Trophoblast cell (in vitro differentiated cells and primary cell): ENCODE data around the gene CCDC148.

Experiments
- DNase-seq, 2 donors: peaks; one replicate each; pipeline ENCODE4 v3.0.0-alpha.2; 2016
- H2AFZ ChIP-seq: 2 replicates; pipeline ENCODE4 v1.6.1; 2013; ENCODE audit warnings: low read length, moderate library complexity, mild to moderate bottlenecking; ENCODE audit not compliant: insufficient read depth, poor library complexity
- H2AK5ac ChIP-seq: 2 replicates; pipeline ENCODE4 v1.6.1; 2013; ENCODE audit warnings: mild to moderate bottlenecking, low read length
- H2BK120ac ChIP-seq: 2 replicates; pipeline ENCODE4 v1.6.1; 2013; ENCODE audit warnings: low read length, mild to moderate bottlenecking, moderate library complexity; ENCODE audit not compliant: insufficient read depth, poor library complexity
- H2BK12ac ChIP-seq: 2 replicates; pipeline ENCODE4 v1.6.1; 2013; ENCODE audit warnings: mild to moderate bottlenecking, low read length, moderate library complexity
- H2BK5ac ChIP-seq: 2 replicates; pipeline ENCODE4 v1.6.1; 2013; ENCODE audit warnings: low read length, low read depth, moderate library complexity, mild to moderate bottlenecking; ENCODE audit not compliant: poor library complexity
- H3K14ac ChIP-seq: 2 replicates; pipeline ENCODE4 v1.6.1; 2013; ENCODE audit warnings: mild to moderate bottlenecking, low read length
- H3K18ac ChIP-seq: 2 replicates; pipeline ENCODE4 v1.6.1; 2013; ENCODE audit warnings: mild to moderate bottlenecking, low read length
- H3K23ac ChIP-seq: 2 replicates; pipeline ENCODE4 v1.6.1; 2013; ENCODE audit warnings: low read length
- H3K27ac ChIP-seq: 2 replicates; pipeline ENCODE4 v1.5.1; 2013; ENCODE audit warnings: low read depth, mild to moderate bottlenecking, inconsistent platforms, low read length, moderate library complexity
- H3K27me3 ChIP-seq: 2 replicates; pipeline ENCODE4 v1.6.1; 2013; ENCODE audit warnings: inconsistent platforms, mild to moderate bottlenecking, low read length, moderate library complexity; ENCODE audit not compliant: insufficient read depth
- H3K36me3 ChIP-seq, 2 experiments: 1 replicate in 1 of 2; 2 replicates in 1 of 2; pipeline ENCODE4 v1.6.1; 2013; ENCODE audit warnings: low read length in 2 of 2, mild to moderate bottlenecking in 2 of 2, moderate library complexity in 1 of 2; ENCODE audit not compliant: insufficient read depth in 2 of 2, control insufficient read depth in 1 of 2
- H3K4ac ChIP-seq: 2 replicates; pipeline ENCODE4 v1.6.1; 2013; ENCODE audit warnings: low read depth, mild to moderate bottlenecking, low read length, moderate library complexity
- H3K4me1 ChIP-seq, 2 experiments: 1 replicate in 1 of 2; 2 replicates in 1 of 2; pipeline ENCODE4 v1.6.1; 2013; ENCODE audit warnings: low read length in 2 of 2, mild to moderate bottlenecking in 2 of 2, moderate library complexity in 1 of 2; ENCODE audit not compliant: insufficient read depth in 2 of 2, control insufficient read depth in 1 of 2
- H3K4me2 ChIP-seq: 2 replicates; pipeline ENCODE4 v1.6.1; 2013; ENCODE audit warnings: inconsistent platforms, mild to moderate bottlenecking, low read length, moderate library complexity
- H3K4me3 ChIP-seq: 2 replicates; pipeline ENCODE4 v1.5.1; 2013; ENCODE audit warnings: mild to moderate bottlenecking, low read depth, low read length, inconsistent platforms
- H3K79me1 ChIP-seq: one replicate; pipeline ENCODE4 v1.6.1; 2013; ENCODE audit warnings: low read length
- H3K79me2 ChIP-seq: 2 replicates; pipeline ENCODE4 v1.6.1; 2013; ENCODE audit warnings: low read length, mild to moderate bottlenecking; ENCODE audit not compliant: control insufficient read depth, insufficient read depth, poor library complexity
- H3K9ac ChIP-seq: 2 replicates; pipeline ENCODE4 v1.6.1; 2013; ENCODE audit warnings: mild to moderate bottlenecking, low read length
- H3K9me3 ChIP-seq: 2 replicates; pipeline ENCODE4 v1.6.1; 2013; ENCODE audit warnings: low read depth, mild to moderate bottlenecking, control low read depth, inconsistent platforms, low read length; ENCODE audit not compliant: insufficient read depth
- H4K12ac ChIP-seq: 2 replicates; pipeline ENCODE4 v1.6.1; 2013; ENCODE audit warnings: low read depth, mild to moderate bottlenecking, low read length, moderate library complexity
- H4K8ac ChIP-seq: 2 replicates; pipeline ENCODE4 v1.6.1; 2013; ENCODE audit warnings: low read depth, mild to moderate bottlenecking, low read length, moderate library complexity
- H4K91ac ChIP-seq: one replicate; pipeline ENCODE4 v1.6.1; 2013; ENCODE audit warnings: low read depth, mild to moderate bottlenecking, low read length, moderate library complexity
- WGBS: extraction: QIAGEN DNeasy Blood & Tissue Kit; methylation state at CpG from one replicate; pipeline ENCODE4 v1.1.7; 2013; ENCODE audit warnings: missing lambda C conversion rate; ENCODE audit not compliant: insufficient read length, insufficient coverage; ENCODE audit errors: extremely low coverage; 5-methylcytosine and 5-hydroxymethylcytosine counted together

CCDC148 gene

GRCh38 chr2:158498043-158498748 lies 41.6 kb upstream of the CCDC148 start:
- Histone ChIP-seq H4K8ac (no peak overlapping the region), H3K9ac (no peak overlapping the region), H2BK12ac (no peak overlapping the region), H2BK120ac (no peak overlapping the region), H2AFZ (no peak overlapping the region), H3K27me3 (no peaks in the 10 kb centered on the region), H3K4me1 (peaks cover 4 to 5% of the 10 kb centered on the region in 2 experiments), H2AK5ac (no peak overlapping the region), H3K36me3 (no peaks in the 10 kb centered on the region), H3K27ac (no peak overlapping the region), H3K4ac (no peak overlapping the region), H3K79me1 (no peaks in the 10 kb centered on the region), H2BK5ac (no peak overlapping the region), H4K12ac (no peak overlapping the region), H3K14ac (no peak overlapping the region), H4K91ac (no peak overlapping the region), H3K4me3 (no peak overlapping the region), H3K79me2 (no peaks in the 10 kb centered on the region), H3K9me3 (no peaks in the 10 kb centered on the region), H3K23ac (no peak overlapping the region), H3K4me2 (no peak overlapping the region), H3K18ac (no peak overlapping the region)
- peak in 1 of 2 donors; percentile 59 for DNase-seq

- no peak overlapping the region for H3K4me3 ChIP-seq
- H3K9ac ChIP-seq: no peak overlapping the region
- no peak overlapping the region for H4K91ac ChIP-seq
- no peak overlapping the region for H3K4me2 ChIP-seq
- no peaks in the 10 kb centered on the region for H3K36me3 ChIP-seq
- no peak overlapping the region for H3K23ac ChIP-seq
- H4K12ac ChIP-seq: no peak overlapping the region
- no CpG with 5 or more reads among the region's 1 CpG for WGBS
- no peaks in the 10 kb centered on the region for H3K27me3 ChIP-seq
- H3K14ac ChIP-seq: no peak overlapping the region
- no peak overlapping the region for H2BK5ac ChIP-seq
- DNase-seq: peak; percentile 15 to 80
- no peaks in the 10 kb centered on the region for H3K79me1 ChIP-seq
- H3K4ac ChIP-seq: no peak overlapping the region
- no peak overlapping the region for H2BK120ac ChIP-seq
- H3K79me2 ChIP-seq: no peaks in the 10 kb centered on the region
- H2AFZ ChIP-seq: no peak overlapping the region
- H2BK12ac ChIP-seq: no peak overlapping the region
- H2AK5ac ChIP-seq: no peak overlapping the region
- H3K27ac ChIP-seq: no peak overlapping the region
- H4K8ac ChIP-seq: no peak overlapping the region
- peaks cover 4 to 5% of the 10 kb centered on the region in 2 experiments for H3K4me1 ChIP-seq
- no peaks in the 10 kb centered on the region for H3K9me3 ChIP-seq
- H3K18ac ChIP-seq: no peak overlapping the region
Measured at GRCh38 chr2:158497486-158497885, 40.9 kb upstream of the CCDC148 start.

GRCh38 chr2:158496986-158497385 lies 40.4 kb upstream of the CCDC148 start:
- Histone ChIP-seq H2BK12ac (no peak overlapping the region), H2BK5ac (no peak overlapping the region), H4K12ac (no peak overlapping the region), H2AK5ac (no peak overlapping the region), H3K4me1 (peaks cover 4 to 5% of the 10 kb centered on the region in 2 experiments), H3K9me3 (no peaks in the 10 kb centered on the region), H2BK120ac (no peak overlapping the region), H3K9ac (no peak overlapping the region), H2AFZ (no peak overlapping the region), H3K36me3 (no peaks in the 10 kb centered on the region), H4K8ac (no peak overlapping the region), H3K27ac (no peak overlapping the region), H3K79me1 (no peaks in the 10 kb centered on the region), H3K27me3 (no peaks in the 10 kb centered on the region), H4K91ac (no peak overlapping the region), H3K79me2 (no peaks in the 10 kb centered on the region), H3K4ac (no peak overlapping the region), H3K4me3 (no peak overlapping the region), H3K23ac (no peak overlapping the region), H3K14ac (no peak overlapping the region), H3K4me2 (no peak overlapping the region), H3K18ac (no peak overlapping the region)
- WGBS: no CpG with 5 or more reads among the region's 3 CpGs
- no peak for DNase-seq

- Histone ChIP-seq H3K4me3 (no peak overlapping the region), H3K14ac (no peak overlapping the region), H2AFZ (no peak overlapping the region), H2BK12ac (no peak overlapping the region), H3K9ac (no peak overlapping the region), H3K36me3 (no peaks in the 10 kb centered on the region), H4K91ac (no peak overlapping the region), H3K18ac (no peak overlapping the region), H4K8ac (no peak overlapping the region), H3K4ac (no peak overlapping the region), H3K27me3 (no peaks in the 10 kb centered on the region), H4K12ac (no peak overlapping the region), H3K23ac (no peak overlapping the region), H2BK120ac (no peak overlapping the region), H3K79me2 (no peaks in the 10 kb centered on the region), H2BK5ac (no peak overlapping the region), H3K9me3 (no peaks in the 10 kb centered on the region), H3K4me1 (peaks cover 2 to 5% of the 10 kb centered on the region in 2 experiments), H3K27ac (no peak overlapping the region), H3K79me1 (no peaks in the 10 kb centered on the region), H3K4me2 (no peak overlapping the region), H2AK5ac (no peak overlapping the region)
- DNase-seq: peak in 1 of 2 donors; percentile 76
- no CpG with 5 or more reads among the region's 5 CpGs for WGBS
Measured at GRCh38 chr2:158495175-158495574, 38.6 kb upstream of the CCDC148 start.
